Sigmoid colon (tissue), 7 donors: ENCODE results near the gene MAEA. TPM values are rescaled to one million over a fixed set of nuclear protein-coding genes. Genes with fewer than 3 reads are reported as not detected.

Experiments used
- DNase-seq: peaks from one replicate; pipeline ENCODE4 v3.0.0-alpha.2; 2019
- H3K27ac ChIP-seq, 4 donors: fragments of 200-600 bp; sonication (generic); one replicate each; pipeline ENCODE4 v1.5.1; 2016 to 2019; ENCODE audit warnings: mild to moderate bottlenecking in 1 of 4
- H3K27me3 ChIP-seq, 3 donors: fragments of 200-600 bp; sonication (generic); one replicate each; pipeline ENCODE4 v1.5.1; 2019; ENCODE audit warnings: mild to moderate bottlenecking in 1 of 3
- H3K36me3 ChIP-seq, 4 donors: fragments of 200-600 bp; sonication (generic); one replicate each; pipeline ENCODE4 v1.5.1; 2016 to 2019
- H3K4me1 ChIP-seq, 4 donors: fragments of 200-600 bp; sonication (generic); one replicate each; pipeline ENCODE4 v1.5.1; 2017 to 2019
- H3K4me3 ChIP-seq, 4 donors: fragments of 200-600 bp; sonication (generic); one replicate each; pipeline ENCODE4 v1.5.1; 2017 to 2019; ENCODE audit warnings: mild to moderate bottlenecking in 2 of 4, moderate library complexity in 1 of 4
- H3K9me3 ChIP-seq, 4 donors: fragments of 200-600 bp in 3 of 4; sonication (generic) in 3 of 4; one replicate each; pipeline versions ENCODE4 v1.5.1 to v1.6.1; 2013 to 2019
- EP300 ChIP-seq, 4 donors: sonication (generic); formaldehyde crosslinking; IDR thresholded peaks; one replicate each; pipeline ENCODE4 v1.6.1; 2017; ENCODE audit warnings: antibody characterized with exemption in 4 of 4
- POLR2A ChIP-seq, 2 donors: fragments of 450-650 bp; IDR thresholded peaks; one replicate each; pipeline ENCODE4 v1.6.1; 2016; ENCODE audit warnings: antibody characterized with exemption in 2 of 2, mild to moderate bottlenecking in 2 of 2, moderate library complexity in 2 of 2
- POLR2AphosphoS5 ChIP-seq, 4 donors: sonication (generic); formaldehyde crosslinking; IDR thresholded peaks; one replicate each; pipeline ENCODE4 v1.6.1; 2017; ENCODE audit warnings: antibody characterized with exemption in 4 of 4
- WGBS, 2 donors: extraction: QIAGEN DNeasy Blood & Tissue Kit; methylation state at CpG; one replicate each; pipeline ENCODE4 v1.1.7; 2013; 5-methylcytosine and 5-hydroxymethylcytosine counted together
- intact Hi-C: fragments of 100-400 bp; cut with DNase I; formaldehyde crosslinking; loops from one replicate; pipeline ENCODE4 v1.15.1; 2023
- polyA plus RNA-seq, 3 donors: library from polyadenylated mRNA; stranded (reverse); fragments of 200-250 nt; gene quantifications; one replicate each; pipeline ENCODE4 v1.2.3, GENCODE V29; 2013
- total RNA-seq, 4 donors: library from RNA; depleted of rRNA; stranded (reverse); fragments of >200 nt; gene quantifications; one replicate each; pipeline ENCODE4 v1.1.0, GENCODE V29; 2016
- TF ChIP-seq, protein P1 (sequence below), 4 experiments: fragments of 450-650 bp in 3 of 4; fragments of 200-600 bp in 1 of 4; IDR thresholded peaks; one replicate each; pipeline ENCODE4 v1.5.1; 2016 to 2019; ENCODE audit warnings: antibody characterized with exemption in 4 of 4, mild to moderate bottlenecking in 3 of 4, moderate library complexity in 2 of 4
- donor health status: healthy with polysubstance abuse.
- donor health status: Bipolar disorder and iron deficiency.
- donor health status: healthy.

Gene MAEA
- total and polyA plus RNA-seq, 7 donors = 44.2 to 89.8 (median 53.0) TPM

GRCh38 chr4:1250921-1251772, 38.5 kb upstream of the MAEA start:
- H3K4me1 ChIP-seq = peaks cover 0 to 35% (median 33%) of the 10 kb centered on the region in 4 donors
- 97 to 98% methylated on average over 33 of the region's 33 CpGs for WGBS, 2 donors
- intact Hi-C loops = no loop called here
- no peaks in the 10 kb centered on the region for H3K9me3 ChIP-seq
- no peak for DNase-seq
- peak overlapping the region; percentile 88 to 99 (median 94) for H3K27ac ChIP-seq
- H3K36me3 ChIP-seq = peaks cover 0 to 6% (median 0%) of the 10 kb centered on the region in 4 donors
- no peaks in the 10 kb centered on the region for H3K27me3 ChIP-seq
- TF ChIP-seq, protein P1, sequence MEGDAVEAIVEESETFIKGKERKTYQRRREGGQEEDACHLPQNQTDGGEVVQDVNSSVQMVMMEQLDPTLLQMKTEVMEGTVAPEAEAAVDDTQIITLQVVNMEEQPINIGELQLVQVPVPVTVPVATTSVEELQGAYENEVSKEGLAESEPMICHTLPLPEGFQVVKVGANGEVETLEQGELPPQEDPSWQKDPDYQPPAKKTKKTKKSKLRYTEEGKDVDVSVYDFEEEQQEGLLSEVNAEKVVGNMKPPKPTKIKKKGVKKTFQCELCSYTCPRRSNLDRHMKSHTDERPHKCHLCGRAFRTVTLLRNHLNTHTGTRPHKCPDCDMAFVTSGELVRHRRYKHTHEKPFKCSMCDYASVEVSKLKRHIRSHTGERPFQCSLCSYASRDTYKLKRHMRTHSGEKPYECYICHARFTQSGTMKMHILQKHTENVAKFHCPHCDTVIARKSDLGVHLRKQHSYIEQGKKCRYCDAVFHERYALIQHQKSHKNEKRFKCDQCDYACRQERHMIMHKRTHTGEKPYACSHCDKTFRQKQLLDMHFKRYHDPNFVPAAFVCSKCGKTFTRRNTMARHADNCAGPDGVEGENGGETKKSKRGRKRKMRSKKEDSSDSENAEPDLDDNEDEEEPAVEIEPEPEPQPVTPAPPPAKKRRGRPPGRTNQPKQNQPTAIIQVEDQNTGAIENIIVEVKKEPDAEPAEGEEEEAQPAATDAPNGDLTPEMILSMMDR (IDR thresholded peaks at IDR 0.05) = no peak
- TF ChIP-seq EP300 (IDR thresholded peaks at IDR 0.05) = no peak
- no peak overlapping the region for H3K4me3 ChIP-seq

DNA sequence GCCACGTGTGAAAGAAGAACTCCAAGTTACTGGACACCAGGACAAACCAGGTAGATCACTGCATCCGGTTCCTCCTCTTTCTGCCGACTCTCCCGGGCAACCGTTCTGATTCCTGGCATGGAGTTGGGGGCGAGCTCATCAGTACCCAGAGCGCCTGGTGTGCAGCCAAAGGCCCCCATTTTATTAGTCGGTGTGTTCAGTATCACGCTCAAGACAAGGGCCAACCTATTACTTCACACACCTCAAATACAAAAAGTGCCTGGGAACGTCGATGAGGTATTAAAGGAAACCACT, 38.0 kb upstream of the MAEA start:
- H3K4me1 ChIP-seq = peaks cover 0 to 30% (median 27%) of the 10 kb centered on the region in 4 donors
- WGBS, 2 donors = 97% methylated on average over 11 of the region's 11 CpGs
- no peak for DNase-seq
- no peaks in the 10 kb centered on the region for H3K27me3 ChIP-seq
- TF ChIP-seq POLR2AphosphoS5 (IDR thresholded peaks at IDR 0.05) = no peak
- TF ChIP-seq, protein P1 (IDR thresholded peaks at IDR 0.05) = no peak
- no peak for TF ChIP-seq POLR2A (IDR thresholded peaks at IDR 0.05)
- no peak for TF ChIP-seq EP300 (IDR thresholded peaks at IDR 0.05)
- H3K27ac ChIP-seq = no peak overlapping the region
- H3K36me3 ChIP-seq = peaks cover 0 to 6% (median 0%) of the 10 kb centered on the region in 4 donors
- intact Hi-C loops = no loop called here
- no peaks in the 10 kb centered on the region for H3K9me3 ChIP-seq
- no peak overlapping the region for H3K4me3 ChIP-seq

- WGBS, 2 donors = 98 to 99% methylated on average over 6 of the region's 6 CpGs
- Histone ChIP-seq H3K4me3 (no peak overlapping the region), H3K27ac (no peak overlapping the region), H3K4me1 (peaks cover 0 to 21% (median 17%) of the 10 kb centered on the region in 4 donors), H3K27me3 (no peaks in the 10 kb centered on the region), H3K36me3 (peaks cover 0 to 6% (median 0%) of the 10 kb centered on the region in 4 donors), H3K9me3 (no peaks in the 10 kb centered on the region)
- no peak for TF ChIP-seq POLR2A (IDR thresholded peaks at IDR 0.05)
- TF ChIP-seq EP300 (IDR thresholded peaks at IDR 0.05) = no peak
- TF ChIP-seq, protein P1 (IDR thresholded peaks at IDR 0.05) = no peak
- TF ChIP-seq POLR2AphosphoS5 (IDR thresholded peaks at IDR 0.05) = no peak
- intact Hi-C loops = no loop called here
- DNase-seq = no peak
Observed at GRCh38 chr4:1252928-1253492, 36.7 kb upstream of the MAEA start.

GRCh38 chr4:1253831-1254230, 35.9 kb upstream of the MAEA start:
- H3K27me3 ChIP-seq = no peaks in the 10 kb centered on the region
- intact Hi-C loops = no loop called here
- H3K4me1 ChIP-seq = peaks cover 0 to 21% (median 17%) of the 10 kb centered on the region in 4 donors
- H3K4me3 ChIP-seq = no peak overlapping the region
- H3K27ac ChIP-seq = no peak overlapping the region
- 89 to 96% methylated on average over 5 of the region's 5 CpGs for WGBS, 2 donors
- no peaks in the 10 kb centered on the region for H3K9me3 ChIP-seq
- no peak for DNase-seq
- TF ChIP-seq EP300 (IDR thresholded peaks at IDR 0.05) (no peak), POLR2A (IDR thresholded peaks at IDR 0.05) (no peak), POLR2AphosphoS5 (IDR thresholded peaks at IDR 0.05) (no peak)
- TF ChIP-seq, protein P1 (IDR thresholded peaks at IDR 0.05) = no peak
- peaks cover 0 to 6% (median 0%) of the 10 kb centered on the region in 4 donors for H3K36me3 ChIP-seq
